SK-N-SH (cell line): ENCODE measurements around the gene RAB10.

Experiments used
- EZH2phosphoT487 ChIP-seq: fragments of 200-600 bp; sonication (generic); IDR thresholded peaks from 2 replicates; pipeline ENCODE4 v1.6.1; 2017; ENCODE audit warnings: low read depth, mixed run types, mild to moderate bottlenecking, antibody characterized with exemption, moderate library complexity, borderline replicate concordance
- MEF2A ChIP-seq: IDR thresholded peaks from 2 replicates; pipeline ENCODE4 v1.4.0; 2012; ENCODE audit warnings: low read depth, borderline replicate concordance
- RFX5 ChIP-seq: IDR thresholded peaks from 2 replicates; pipeline ENCODE4 v1.6.1; 2012; ENCODE audit warnings: mild to moderate bottlenecking, improper control_type of control experiment, low read length
- SMC3 ChIP-seq: IDR thresholded peaks from 2 replicates; pipeline ENCODE4 v1.6.1; 2012; ENCODE audit warnings: low read depth, low read length, improper control_type of control experiment
- TCF12 ChIP-seq: IDR thresholded peaks from 2 replicates; pipeline ENCODE4 v1.4.0; 2012
- TF ChIP-seq, protein P1 (sequence below): fragments of 200-600 bp; sonication (generic); IDR thresholded peaks from 2 replicates; pipeline ENCODE4 v1.6.1; 2017; ENCODE audit warnings: antibody characterized with exemption, mild to moderate bottlenecking, moderate library complexity
- TF ChIP-seq, protein P2 (sequence below): IDR thresholded peaks from 2 replicates; pipeline ENCODE4; 2012

DNA sequence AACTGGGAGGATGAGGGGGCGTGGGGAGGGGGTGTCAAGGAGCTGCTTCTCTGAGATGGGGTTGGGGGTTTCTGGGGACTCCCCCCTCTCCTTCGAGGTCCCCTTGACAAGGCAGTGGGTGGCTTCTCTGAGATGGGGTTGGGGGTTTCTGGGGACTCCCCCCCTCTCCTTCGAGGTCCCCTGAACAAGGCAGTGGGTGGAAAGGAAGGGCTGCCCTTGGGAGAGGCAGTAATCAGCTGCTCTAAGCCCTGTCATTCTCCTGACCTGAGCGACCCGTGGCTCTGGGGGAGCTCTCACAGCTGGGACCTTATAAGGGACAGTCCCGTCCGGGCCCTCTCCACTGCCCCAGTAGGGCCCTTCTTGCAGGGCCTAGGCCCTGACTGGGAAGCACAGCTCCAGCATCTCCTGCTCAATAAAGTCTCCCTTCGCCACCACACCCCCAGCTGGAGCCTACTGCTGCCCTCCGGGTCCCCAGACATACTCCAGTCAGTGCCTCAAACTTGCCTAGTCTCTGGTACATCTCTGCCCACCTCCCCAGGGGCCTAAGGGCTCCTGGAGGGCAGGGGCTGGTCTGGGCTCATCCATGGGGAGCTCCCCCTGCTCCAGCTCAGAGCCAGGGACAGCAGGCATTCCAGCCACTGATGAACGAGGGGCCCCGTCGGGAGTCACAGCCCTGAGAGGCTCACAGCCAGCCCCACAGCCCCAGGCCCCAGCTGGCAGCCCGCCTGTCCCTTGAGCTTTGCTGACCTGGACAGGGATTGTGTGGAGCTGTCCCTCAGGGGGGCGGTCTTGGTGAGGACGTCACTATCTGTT is 141.8 kb downstream of the RAB10 start:
- TF ChIP-seq, protein P1, sequence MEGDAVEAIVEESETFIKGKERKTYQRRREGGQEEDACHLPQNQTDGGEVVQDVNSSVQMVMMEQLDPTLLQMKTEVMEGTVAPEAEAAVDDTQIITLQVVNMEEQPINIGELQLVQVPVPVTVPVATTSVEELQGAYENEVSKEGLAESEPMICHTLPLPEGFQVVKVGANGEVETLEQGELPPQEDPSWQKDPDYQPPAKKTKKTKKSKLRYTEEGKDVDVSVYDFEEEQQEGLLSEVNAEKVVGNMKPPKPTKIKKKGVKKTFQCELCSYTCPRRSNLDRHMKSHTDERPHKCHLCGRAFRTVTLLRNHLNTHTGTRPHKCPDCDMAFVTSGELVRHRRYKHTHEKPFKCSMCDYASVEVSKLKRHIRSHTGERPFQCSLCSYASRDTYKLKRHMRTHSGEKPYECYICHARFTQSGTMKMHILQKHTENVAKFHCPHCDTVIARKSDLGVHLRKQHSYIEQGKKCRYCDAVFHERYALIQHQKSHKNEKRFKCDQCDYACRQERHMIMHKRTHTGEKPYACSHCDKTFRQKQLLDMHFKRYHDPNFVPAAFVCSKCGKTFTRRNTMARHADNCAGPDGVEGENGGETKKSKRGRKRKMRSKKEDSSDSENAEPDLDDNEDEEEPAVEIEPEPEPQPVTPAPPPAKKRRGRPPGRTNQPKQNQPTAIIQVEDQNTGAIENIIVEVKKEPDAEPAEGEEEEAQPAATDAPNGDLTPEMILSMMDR, result no peak
- no peak for TF ChIP-seq EZH2phosphoT487
- TF ChIP-seq SMC3, result no peak
- TF ChIP-seq, protein P2, sequence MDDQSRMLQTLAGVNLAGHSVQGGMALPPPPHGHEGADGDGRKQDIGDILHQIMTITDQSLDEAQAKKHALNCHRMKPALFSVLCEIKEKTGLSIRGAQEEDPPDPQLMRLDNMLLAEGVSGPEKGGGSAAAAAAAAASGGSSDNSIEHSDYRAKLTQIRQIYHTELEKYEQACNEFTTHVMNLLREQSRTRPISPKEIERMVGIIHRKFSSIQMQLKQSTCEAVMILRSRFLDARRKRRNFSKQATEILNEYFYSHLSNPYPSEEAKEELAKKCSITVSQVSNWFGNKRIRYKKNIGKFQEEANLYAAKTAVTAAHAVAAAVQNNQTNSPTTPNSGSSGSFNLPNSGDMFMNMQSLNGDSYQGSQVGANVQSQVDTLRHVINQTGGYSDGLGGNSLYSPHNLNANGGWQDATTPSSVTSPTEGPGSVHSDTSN, result no peak
- no peak for TF ChIP-seq MEF2A
- no peak for TF ChIP-seq RFX5
- TF ChIP-seq TCF12, result no peak
